Raji (cell line): Measurements from ENCODE around the gene LRCOL1.

Experiments used
- POLR2A ChIP-seq: IDR thresholded peaks from 2 replicates; pipeline ENCODE4 v1.6.1; 2011; ENCODE audit warnings: low read depth, low read length, control low read depth; ENCODE audit not compliant: insufficient read depth

Gene LRCOL1

DNA sequence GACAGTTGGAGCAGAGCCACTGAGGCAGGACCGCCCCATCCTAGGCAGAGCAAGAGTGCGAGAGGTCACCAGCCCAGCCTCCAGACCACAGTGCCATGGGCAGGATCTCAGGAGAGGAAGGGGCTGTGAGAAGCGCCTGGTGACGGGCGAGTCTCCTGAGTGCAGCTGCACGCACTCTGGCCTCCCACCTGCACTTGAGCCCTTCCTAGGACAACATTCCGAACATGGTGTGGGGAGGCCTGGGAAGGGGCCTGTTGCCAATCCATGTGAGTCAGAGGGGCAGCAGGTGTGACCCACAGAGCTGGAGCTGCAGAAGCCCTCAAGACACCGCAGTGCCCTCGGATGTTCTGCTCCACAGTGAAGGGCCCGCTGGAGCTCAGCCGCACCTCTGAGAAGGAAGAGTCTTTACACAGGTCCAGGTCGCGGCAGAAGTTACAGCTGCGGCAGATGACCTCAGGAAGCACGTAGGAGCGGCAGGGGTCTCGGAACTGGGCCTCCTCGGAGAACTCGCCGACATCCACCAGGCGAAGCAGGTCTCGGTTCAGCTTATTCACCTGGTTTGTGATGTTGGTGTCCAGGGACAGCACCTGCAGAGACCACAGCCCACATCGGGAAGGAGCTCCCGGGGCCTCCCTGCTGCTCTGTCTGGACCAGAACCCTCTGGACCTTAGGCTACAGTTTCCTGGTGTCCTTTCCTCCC, 15.5 kb upstream of the LRCOL1 start:
- no peak for TF ChIP-seq POLR2A

DNA sequence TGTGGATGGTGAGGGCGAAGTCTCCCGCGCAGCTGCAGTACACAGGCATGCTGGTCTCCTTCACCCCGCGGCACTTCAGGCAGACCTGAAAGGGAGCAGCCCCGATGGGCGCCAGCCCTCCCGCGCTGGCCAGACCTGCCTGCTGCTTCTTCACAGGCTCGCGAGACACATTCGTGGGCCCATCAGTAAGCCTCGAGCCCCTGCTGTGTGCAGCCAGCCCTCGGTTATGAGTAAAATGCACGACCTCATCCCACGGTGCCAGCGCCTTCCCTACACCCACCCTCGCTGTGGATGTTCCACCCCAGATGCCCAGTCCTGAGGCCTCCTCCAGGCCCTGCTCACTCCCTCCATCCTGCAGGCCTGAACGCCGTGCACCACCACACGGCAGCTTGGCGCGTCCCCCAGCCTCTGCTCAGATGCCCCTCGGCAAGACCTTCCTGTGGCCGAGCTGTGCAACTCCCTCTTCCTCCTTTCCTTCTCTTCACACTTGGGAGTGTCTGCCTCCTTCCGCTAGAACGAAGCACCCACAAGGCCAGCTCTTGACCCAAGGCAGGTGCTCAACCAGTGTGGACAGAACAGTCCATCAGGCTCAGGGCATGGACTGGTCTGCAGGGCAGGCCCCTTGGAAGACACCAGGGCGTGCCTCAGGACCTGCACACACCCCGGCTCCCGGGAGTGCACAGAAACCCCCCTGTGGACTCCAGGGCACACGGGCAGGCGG, 14.7 kb upstream of the LRCOL1 start:
- TF ChIP-seq POLR2A: no peak

DNA sequence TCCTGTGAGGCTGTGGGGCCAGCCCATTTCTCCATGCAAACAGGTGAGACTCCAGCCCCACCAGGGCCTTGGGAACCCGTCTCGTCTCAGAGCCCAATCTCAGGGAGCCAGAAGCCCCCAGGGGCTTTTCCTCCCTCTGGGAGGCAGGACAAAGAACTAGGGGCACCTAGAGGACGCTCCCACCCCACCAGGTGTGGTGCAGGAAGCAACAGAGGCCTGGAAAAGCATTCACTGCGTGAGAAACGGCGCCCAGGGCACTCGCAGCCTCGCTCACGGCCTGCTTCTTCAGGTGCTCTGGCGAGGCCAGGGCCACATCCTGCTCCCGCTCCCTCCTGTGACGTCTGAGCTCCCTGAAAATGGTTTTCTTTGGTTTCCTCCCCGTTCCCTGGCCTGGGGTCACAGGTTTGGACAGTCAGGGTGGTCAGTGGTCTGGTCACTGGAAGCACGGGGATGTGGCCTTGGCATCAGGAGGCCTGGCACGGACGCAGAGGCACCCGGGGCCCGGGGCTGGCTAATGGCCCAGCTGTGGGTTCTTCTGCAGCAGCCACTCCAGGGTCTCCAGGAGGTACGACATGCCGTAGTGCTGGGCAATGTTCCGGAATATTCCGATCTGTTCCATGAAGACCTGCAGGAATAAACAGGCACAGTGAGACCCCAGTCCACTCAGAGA, 13.9 kb upstream of the LRCOL1 start:
- TF ChIP-seq POLR2A: no peak

DNA sequence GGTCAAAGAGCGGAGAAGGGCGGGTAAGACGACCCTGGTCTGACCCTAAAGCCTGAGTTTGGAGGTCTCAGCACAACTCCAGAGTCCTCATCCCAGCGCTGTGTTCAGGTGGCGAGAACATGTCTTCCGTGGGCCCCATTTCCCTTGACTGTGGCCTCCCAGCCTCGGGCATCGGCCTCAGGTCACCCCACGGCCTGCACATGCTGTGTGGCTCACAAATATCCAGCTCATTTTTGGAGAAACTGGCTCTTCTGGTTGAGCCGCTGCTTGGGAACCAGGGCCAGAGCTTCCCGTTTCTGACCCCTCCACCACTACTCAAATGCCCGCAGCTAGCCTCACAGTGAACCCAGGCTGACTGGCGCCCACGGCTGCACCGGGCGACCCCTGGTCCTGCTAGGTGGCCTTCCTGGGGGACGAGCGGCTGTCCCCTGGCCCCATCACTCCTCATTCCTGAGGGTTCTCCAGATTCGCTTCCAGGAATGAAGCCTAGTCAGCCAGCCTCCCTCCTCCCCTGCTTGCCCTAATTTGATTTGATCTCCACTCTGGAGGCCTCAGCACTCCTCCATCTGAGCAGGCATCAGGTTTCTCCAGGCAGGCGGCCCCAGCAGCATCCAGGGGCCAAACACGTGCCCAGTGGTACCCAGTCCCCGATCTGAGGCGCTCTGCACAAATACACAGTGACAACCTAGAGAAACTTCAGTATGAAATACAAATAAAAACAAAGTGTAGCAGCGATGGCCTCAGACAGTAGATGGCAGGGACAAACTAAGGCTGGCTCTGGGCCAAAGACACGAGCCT, 12.9 kb upstream of the LRCOL1 start:
- no peak for TF ChIP-seq POLR2A

DNA sequence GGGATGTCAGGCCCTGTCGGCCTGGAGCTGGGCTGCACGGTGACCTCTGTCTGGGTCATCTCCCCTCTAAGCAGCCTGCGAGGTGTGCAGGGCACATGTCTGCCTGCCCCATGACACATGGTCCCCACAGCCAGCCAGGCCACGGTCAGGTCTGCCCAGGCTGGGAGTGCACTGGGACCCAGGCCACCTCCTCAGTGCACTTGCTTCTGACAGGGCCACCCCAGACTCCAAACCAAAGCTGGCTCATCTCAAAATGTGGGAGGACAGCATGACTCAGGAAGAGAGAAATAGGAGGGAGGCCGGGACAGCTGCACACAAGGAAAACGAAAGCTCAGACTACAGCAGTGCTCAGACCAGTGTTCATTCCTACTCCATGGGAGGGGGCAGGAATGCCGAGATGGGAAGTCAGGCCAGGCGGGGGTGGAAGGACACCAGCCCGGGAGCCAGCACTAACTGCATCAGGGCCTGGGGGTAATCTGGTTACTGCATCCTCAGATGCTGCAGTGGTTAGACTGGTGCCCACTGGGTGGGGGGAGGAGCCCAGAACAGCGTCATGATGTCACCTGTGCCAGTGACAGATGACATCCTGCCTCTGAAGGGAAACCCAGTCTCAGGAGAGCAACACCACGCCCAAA, 12.2 kb upstream of the LRCOL1 start:
- no peak for TF ChIP-seq POLR2A

DNA sequence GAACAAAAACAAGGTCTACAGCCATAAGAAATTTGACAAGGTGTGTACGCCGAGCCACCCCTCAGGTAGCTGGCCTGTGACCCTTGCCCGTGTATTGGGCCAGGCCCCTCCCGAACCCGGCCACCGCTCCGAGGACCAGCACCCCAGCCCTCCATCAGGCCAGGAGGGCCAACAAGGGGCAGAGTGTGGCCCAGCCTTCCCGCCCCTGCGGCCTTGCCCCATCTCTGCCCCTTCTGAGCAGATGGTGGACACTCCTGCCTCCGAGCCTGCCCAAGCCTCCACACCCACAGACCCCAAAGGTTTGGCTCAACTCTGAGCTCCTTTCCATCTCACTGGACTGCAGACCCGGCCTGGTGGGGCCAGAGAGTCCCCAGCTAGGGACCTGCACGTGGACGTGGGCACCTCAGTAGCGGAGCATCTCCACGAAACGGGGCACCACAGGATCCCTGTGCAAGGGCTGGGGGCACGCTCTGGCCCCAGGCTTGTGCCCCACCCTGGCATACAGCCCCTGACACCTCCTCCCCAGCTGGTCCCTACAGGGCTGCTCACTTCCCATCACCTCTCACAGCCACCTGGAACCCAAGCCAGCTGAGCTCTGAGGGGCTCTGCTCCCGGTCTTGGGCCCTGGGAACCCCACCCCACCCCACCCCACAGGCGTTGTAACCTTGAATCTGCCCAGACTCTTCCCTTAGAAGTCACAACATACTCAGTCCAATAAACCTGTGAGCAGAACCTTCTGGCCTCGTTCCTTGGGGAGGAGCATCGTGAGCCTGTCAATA, 11.5 kb upstream of the LRCOL1 start:
- TF ChIP-seq POLR2A: no peak

DNA sequence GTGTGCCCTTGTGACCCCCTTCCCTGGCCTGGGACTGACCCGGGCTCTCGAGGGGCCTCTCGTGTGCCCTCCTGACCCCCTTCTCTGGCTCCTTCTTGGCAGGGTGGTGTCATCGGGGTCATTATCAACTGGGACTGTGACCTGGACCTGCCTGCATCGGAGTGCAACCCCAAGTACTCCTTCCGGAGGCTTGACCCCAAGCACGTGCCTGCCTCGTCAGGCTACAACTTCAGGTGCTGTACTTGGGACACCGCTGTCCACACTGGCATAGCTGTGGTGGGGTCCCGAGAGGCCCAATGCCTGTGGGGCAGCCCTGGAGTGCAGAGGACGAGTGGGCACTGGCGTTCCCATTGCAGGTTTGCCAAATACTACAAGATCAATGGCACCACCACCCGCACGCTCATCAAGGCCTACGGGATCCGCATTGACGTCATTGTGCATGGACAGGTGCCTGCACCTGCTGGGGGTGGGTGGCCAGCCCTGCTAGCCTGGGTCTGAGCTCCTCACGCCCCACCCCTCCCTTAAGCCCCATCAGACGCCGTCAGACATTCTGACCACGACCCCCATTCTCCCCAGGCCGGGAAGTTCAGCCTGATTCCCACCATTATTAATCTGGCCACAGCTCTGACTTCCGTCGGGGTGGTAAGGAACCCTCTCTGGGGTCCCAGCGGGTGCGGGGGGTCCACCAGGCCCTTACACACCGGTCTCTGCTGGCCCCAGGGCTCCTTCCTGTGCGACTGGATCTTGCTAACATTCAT, 10.7 kb upstream of the LRCOL1 start:
- no peak for TF ChIP-seq POLR2A

DNA sequence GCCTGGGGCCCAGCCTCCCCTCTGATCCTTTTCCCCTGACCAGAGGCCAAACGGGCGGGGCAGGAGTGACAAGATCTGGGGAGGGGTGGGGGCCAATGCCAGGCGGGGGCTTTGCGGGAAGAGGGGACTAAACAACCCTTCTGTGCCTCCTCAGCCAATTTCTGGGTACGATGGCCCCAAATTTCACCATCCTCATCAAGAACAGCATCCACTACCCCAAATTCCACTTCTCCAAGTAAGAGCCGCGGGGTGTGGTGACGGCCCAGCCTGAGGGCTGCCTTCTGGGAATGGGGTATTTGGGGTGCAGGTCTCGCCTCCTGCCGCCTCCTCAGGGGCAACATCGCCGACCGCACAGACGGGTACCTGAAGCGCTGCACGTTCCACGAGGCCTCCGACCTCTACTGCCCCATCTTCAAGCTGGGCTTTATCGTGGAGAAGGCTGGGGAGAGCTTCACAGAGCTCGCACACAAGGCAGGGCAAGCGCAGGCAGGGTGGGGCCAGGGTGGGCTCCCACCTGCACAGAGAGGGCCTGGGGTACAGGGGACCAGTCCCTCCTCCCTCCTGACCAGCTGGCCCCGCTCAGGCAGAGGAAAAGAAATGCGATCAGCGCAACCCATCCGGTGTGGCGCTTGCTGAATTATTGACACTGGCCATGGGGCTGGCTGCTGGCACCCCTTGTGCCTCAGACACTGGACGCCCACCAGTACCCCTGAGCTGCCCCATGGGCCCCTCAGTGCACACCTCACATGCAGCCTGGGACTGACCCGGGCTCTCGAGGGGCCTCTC, 9.9 kb upstream of the LRCOL1 start:
- TF ChIP-seq POLR2A: no peak

DNA sequence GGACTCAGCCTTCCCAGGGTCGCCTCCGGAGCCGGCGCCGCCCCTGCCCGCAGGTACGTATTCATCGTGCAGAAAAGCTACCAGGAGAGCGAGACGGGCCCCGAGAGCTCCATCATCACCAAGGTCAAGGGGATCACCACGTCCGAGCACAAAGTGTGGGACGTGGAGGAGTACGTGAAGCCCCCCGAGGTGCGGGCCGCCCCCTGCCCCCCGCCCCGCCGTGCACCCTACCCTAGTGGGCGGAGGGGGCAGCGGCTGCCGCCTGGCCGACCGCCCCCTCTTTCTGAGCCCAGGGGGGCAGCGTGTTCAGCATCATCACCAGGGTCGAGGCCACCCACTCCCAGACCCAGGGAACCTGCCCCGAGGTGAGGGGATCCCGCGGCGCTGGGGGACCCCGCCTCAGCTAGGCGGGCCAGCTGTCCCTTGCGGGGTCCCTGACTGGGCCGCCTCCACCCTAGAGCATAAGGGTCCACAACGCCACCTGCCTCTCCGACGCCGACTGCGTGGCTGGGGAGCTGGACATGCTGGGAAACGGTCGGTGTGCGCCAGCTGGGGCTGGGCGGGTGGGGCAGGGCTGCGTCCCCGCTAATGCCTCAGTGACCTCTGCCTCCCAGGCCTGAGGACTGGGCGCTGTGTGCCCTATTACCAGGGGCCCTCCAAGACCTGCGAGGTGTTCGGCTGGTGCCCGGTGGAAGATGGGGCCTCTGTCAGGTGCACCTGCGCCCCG, 9.2 kb upstream of the LRCOL1 start:
- no peak for TF ChIP-seq POLR2A

DNA sequence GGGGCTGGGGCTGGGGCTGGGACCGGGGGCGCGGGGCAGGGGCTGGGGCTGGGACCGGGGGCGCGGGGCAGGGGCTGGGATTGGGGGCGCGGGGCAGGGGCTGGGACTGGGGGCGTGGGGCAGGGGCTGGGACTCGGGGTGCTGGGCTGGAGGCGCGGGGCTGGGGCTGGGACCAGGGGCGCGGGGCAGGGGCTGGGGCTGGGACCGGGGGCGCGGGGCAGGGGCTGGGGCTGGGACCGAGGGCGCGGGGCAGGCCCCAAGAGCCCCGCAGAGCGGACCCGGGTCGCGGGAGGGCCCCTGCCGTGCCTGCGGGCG, 8.6 kb upstream of the LRCOL1 start:
- no peak for TF ChIP-seq POLR2A

DNA sequence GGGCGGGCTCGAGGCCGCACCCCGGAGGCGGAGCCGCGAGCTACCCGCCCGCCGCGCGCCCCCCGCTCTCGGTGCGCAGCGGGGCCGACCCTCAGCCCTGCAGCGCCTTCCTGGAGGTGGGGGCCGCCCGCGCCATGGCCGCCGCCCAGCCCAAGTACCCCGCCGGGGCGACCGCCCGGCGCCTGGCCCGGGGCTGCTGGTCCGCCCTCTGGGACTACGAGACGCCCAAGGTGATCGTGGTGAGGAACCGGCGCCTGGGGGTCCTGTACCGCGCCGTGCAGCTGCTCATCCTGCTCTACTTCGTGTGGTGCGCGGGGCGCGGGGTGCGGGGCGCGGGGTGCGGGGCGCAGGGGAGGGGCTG, 8.3 kb upstream of the LRCOL1 start, which contains the start of gene P2RX2:
Gene P2RX2, plus strand, starts transcription at position 94 of the 361 bp plus-strand sequence. Its CDS starts 41 bp downstream, at position 135.
- TF ChIP-seq POLR2A: no peak
